K562 (cell line): Measurements from ENCODE around the gene RPL22. TPM values are rescaled to one million over a fixed set of nuclear protein-coding genes. Genes with fewer than 3 reads are reported as not detected.

Experiments used
- ATAC-seq: fragments of 200-7000 bp; cut with Tn5 transposase; 3 replicates; pipeline ENCODE4 v1.9.1; 2020; ENCODE audit warnings: moderate library complexity
- BruUV-seq: library from RNA; stranded (reverse); fragments of 400-500 nt; replicated peaks from 2 replicates; lab custom pipeline; 2021; lab: Mats Ljungman, UMichigan
- CTCF ChIA-PET: fragments of 300-600 bp; formaldehyde crosslinking; extraction: SDS; loops from one replicate; lab custom pipeline; 2021; ENCODE audit warnings: low intra/inter-chr PET ratio; lab: Yijun Ruan, JAX
- POLR2A ChIA-PET: fragments of 300-600, 350-650 bp; sonication (Branson Sonifier 250); formaldehyde crosslinking; extraction: SDS; loops from one replicate; lab custom pipeline; 2021; ENCODE audit warnings: antibody characterized with exemption, inconsistent platforms; lab: Yijun Ruan, JAX
- DNase-seq, 4 experiments: peaks; one replicate each; pipeline versions ENCODE4 v3.0.0 to v3.0.0-alpha.2; 2011 to 2018; ENCODE audit warnings: low spot score in 3 of 4, mixed read lengths in 3 of 4; ENCODE audit errors: extremely low read depth in 1 of 4
- FAIRE-seq: peaks from 2 replicates; lab custom pipeline; 2011; peaks lifted over from hg19 to GRCh38; lab: Jason Lieb, UNC
- H2AFZ ChIP-seq: 2 replicates; pipeline ENCODE4 v1.6.0; 2011; ENCODE audit warnings: low read depth, low read length, control low read depth, inconsistent platforms
- H3K27ac ChIP-seq: fragments of 200-600 bp; 3 replicates; pipeline ENCODE4 v1.8.0; 2011; ENCODE audit warnings: low read depth, mild to moderate bottlenecking, control low read depth, inconsistent platforms, low read length, moderate library complexity, mixed read lengths; ENCODE audit errors: extremely low read depth
- H3K27me3 ChIP-seq, 2 experiments: fragments of 300-600 bp in 1 of 2; 2 replicates in 1 of 2; 3 replicates in 1 of 2; pipeline versions ENCODE4 v1.6.0 to v1.8.0; 2011; ENCODE audit warnings: inconsistent platforms in 2 of 2, low read length in 2 of 2, mild to moderate bottlenecking in 1 of 2, mixed read lengths in 1 of 2, moderate library complexity in 1 of 2; ENCODE audit not compliant: control insufficient read depth in 2 of 2, insufficient read depth in 2 of 2
- H3K36me3 ChIP-seq: fragments of 300-600 bp; 3 replicates; pipeline ENCODE4 v1.8.0; 2011; ENCODE audit warnings: mild to moderate bottlenecking, low read length, inconsistent platforms; ENCODE audit not compliant: control insufficient read depth, insufficient read depth
- H3K4me1 ChIP-seq, 2 experiments: fragments of 200-600 bp in 1 of 2; replicated peaks in 1 of 2; 2 replicates in 1 of 2; 3 replicates in 1 of 2; pipeline versions ENCODE4 v1.5.1 to v1.8.0; 2011; ENCODE audit warnings: inconsistent platforms in 2 of 2, low read length in 2 of 2, mild to moderate bottlenecking in 1 of 2, mixed read lengths in 1 of 2, moderate library complexity in 1 of 2; ENCODE audit not compliant: control insufficient read depth in 2 of 2, insufficient read depth in 2 of 2
- H3K4me2 ChIP-seq: 2 replicates; pipeline ENCODE4 v1.6.1; 2011; ENCODE audit warnings: low read length, control low read depth, inconsistent platforms, mixed read lengths; ENCODE audit not compliant: insufficient read depth
- H3K4me3 ChIP-seq: fragments of 200-600 bp; sonication (generic), shearing (Covaris generic); 2 replicates; pipeline ENCODE4 v1.5.1; 2016; ENCODE audit warnings: control low read depth, inconsistent platforms
- H3K79me2 ChIP-seq: fragments of 200-600 bp; 3 replicates; pipeline ENCODE4 v1.8.0; 2011; ENCODE audit warnings: low read length, inconsistent platforms; ENCODE audit not compliant: control insufficient read depth, insufficient read depth
- H3K9ac ChIP-seq, 2 experiments: 2 replicates each; pipeline versions ENCODE4 v1.6.0 to v1.6.1; 2011; ENCODE audit warnings: low read depth in 2 of 2, low read length in 2 of 2, control low read depth in 1 of 2, inconsistent platforms in 1 of 2, mild to moderate bottlenecking in 1 of 2, mixed read lengths in 1 of 2; ENCODE audit not compliant: insufficient read depth in 1 of 2
- H3K9me1 ChIP-seq: one replicate; pipeline ENCODE4 v1.6.0; 2011; ENCODE audit warnings: inconsistent platforms, mild to moderate bottlenecking, low read length, moderate library complexity; ENCODE audit not compliant: control insufficient read depth, insufficient read depth
- H3K9me3 ChIP-seq: replicated peaks from 2 replicates; pipeline ENCODE4 v1.5.1; 2011; ENCODE audit warnings: low read depth, low read length, inconsistent platforms; ENCODE audit not compliant: control insufficient read depth, insufficient read depth
- H4K20me1 ChIP-seq: replicated peaks from 2 replicates; pipeline ENCODE4 v1.6.1; 2011; ENCODE audit warnings: low read length, inconsistent platforms, mixed read lengths; ENCODE audit not compliant: control insufficient read depth, insufficient read depth
- ARID1B ChIP-seq: fragments of 450-650 bp; IDR thresholded peaks from 2 replicates; pipeline ENCODE4 v1.6.1; 2016; ENCODE audit warnings: antibody characterized with exemption, mild to moderate bottlenecking, inconsistent platforms
- ATF2 ChIP-seq: sonication (generic); formaldehyde crosslinking; IDR thresholded peaks from 2 replicates; pipeline ENCODE4 v1.8.1; 2022; ENCODE audit warnings: missing genetic modification reagents
- CHD1 ChIP-seq: fragments of 200-600 bp; sonication (generic); IDR thresholded peaks from one replicate; pipeline ENCODE4 v1.6.1; 2012; ENCODE audit warnings: mild to moderate bottlenecking, moderate library complexity, low read length, inconsistent platforms
- GATAD2A ChIP-seq: fragments of 450-650 bp; IDR thresholded peaks from 2 replicates; pipeline ENCODE4 v1.6.1; 2017
- NONO ChIP-seq, 2 experiments: fragments of 200-400 bp in 1 of 2; fragments of 450-650 bp in 1 of 2; formaldehyde crosslinking in 1 of 2; IDR thresholded peaks; 2 replicates each; pipeline ENCODE4 v1.6.1; 2017; ENCODE audit warnings: low read depth in 2 of 2, mild to moderate bottlenecking in 2 of 2, moderate library complexity in 2 of 2, low read length in 1 of 2
- NR3C1 ChIP-seq: sonication (generic); formaldehyde crosslinking; IDR thresholded peaks from 2 replicates; pipeline ENCODE4 v1.8.1; 2022; ENCODE audit warnings: missing genetic modification reagents
- NRF1 ChIP-seq, 2 experiments: fragments of 450-650 bp; IDR thresholded peaks in 1 of 2; conservative IDR thresholded peaks in 1 of 2; 2 replicates each; pipeline ENCODE4 v1.6.1; 2014; ENCODE audit warnings: mild to moderate bottlenecking in 2 of 2
- PATZ1 ChIP-seq: fragments of 250-450 bp; sonication (Bioruptor Pico); IDR thresholded peaks from 2 replicates; pipeline ENCODE4 v1.5.0; 2020; ENCODE audit warnings: mild to moderate bottlenecking, borderline replicate concordance
- PHF20 ChIP-seq: fragments of 450-650 bp; IDR thresholded peaks from 2 replicates; pipeline ENCODE4 v1.6.1; 2018; ENCODE audit not compliant: partially characterized antibody
- POLR3A ChIP-seq: IDR thresholded peaks from 2 replicates; pipeline ENCODE4 v1.6.1; 2011; ENCODE audit warnings: borderline replicate concordance, mild to moderate bottlenecking, moderate library complexity; ENCODE audit not compliant: insufficient read length, insufficient read depth; ENCODE audit errors: extremely low read depth
- POU5F1 ChIP-seq: fragments of 150-350 bp; IDR thresholded peaks from 2 replicates; pipeline ENCODE4 v1.6.1; 2014; ENCODE audit warnings: borderline replicate concordance, low read length, low read depth, mild to moderate bottlenecking; ENCODE audit not compliant: partially characterized antibody
- RBFOX2 ChIP-seq: fragments of 200-400 bp; formaldehyde crosslinking; IDR thresholded peaks from 2 replicates; pipeline ENCODE4 v1.6.1; 2017; ENCODE audit warnings: low read depth, mild to moderate bottlenecking, low read length, moderate library complexity
- RFX7 ChIP-seq: fragments of 250-450 bp; sonication (Bioruptor Pico); IDR thresholded peaks from 2 replicates; pipeline ENCODE4 v1.5.1; 2021; ENCODE audit warnings: mild to moderate bottlenecking
- SMAD2 ChIP-seq: fragments of 150-350 bp; IDR thresholded peaks from 2 replicates; pipeline ENCODE4 v1.6.1; 2014; ENCODE audit warnings: low read depth, mild to moderate bottlenecking, low read length
- TBP ChIP-seq: optimal IDR thresholded peaks from 2 replicates; pipeline ENCODE3; 2011; ENCODE audit warnings: low read depth, low read length, improper control_type of control experiment
- ZFPM2 ChIP-seq: fragments of 250-450 bp; sonication (Bioruptor Pico); IDR thresholded peaks from 2 replicates; pipeline ENCODE4 v1.5.1; 2022; ENCODE audit warnings: mild to moderate bottlenecking
- ZNF232 ChIP-seq: sonication (generic); formaldehyde crosslinking; IDR thresholded peaks from 2 replicates; pipeline ENCODE4 v1.8.0; 2022; ENCODE audit warnings: mild to moderate bottlenecking, missing genetic modification reagents
- WGBS: fragments of 100-300 bp; shearing (Covaris generic); methylation state at CpG from one replicate; pipeline ENCODE4 v1.1.6; 2016; ENCODE audit warnings: low coverage, mixed read lengths; ENCODE audit not compliant: insufficient coverage; ENCODE audit errors: missing lambda C conversion rate; 5-methylcytosine and 5-hydroxymethylcytosine counted together
- in situ Hi-C: fragments of 300-500 bp; cut with MboI; formaldehyde crosslinking; loops from 4 replicates; pipeline ENCODE4 v1.15.0; 2018; ENCODE audit warnings: inconsistent platforms, mixed read lengths
- intact Hi-C: fragments of 100-400 bp; cut with micrococcal nuclease; formaldehyde crosslinking; loops from 2 replicates; pipeline ENCODE4 v1.14.2; 2022
- polyA plus RNA-seq, 8 experiments: library from polyadenylated mRNA; depleted of rRNA in 4 of 8; stranded (reverse) in 5 of 8; unstranded in 3 of 8; fragments of >200 nt; fragmentation: Nextera tagmentation in 2 of 8; fragmentation: Illumina TruSeq in 1 of 8; extraction: Ambion mirVana in 2 of 8; extraction: Trizol in 1 of 8; gene quantifications; 2 replicates each; pipeline versions ENCODE4 v1.2.1 to v1.2.3, GENCODE V29; 2011 to 2014; ENCODE audit warnings: inconsistent platforms in 1 of 8, missing spikeins in 1 of 8
- total RNA-seq, 7 experiments: library from RNA; depleted of rRNA in 6 of 7; stranded (reverse); fragments of >200 nt in 6 of 7; fragmentation: Illumina TruSeq in 2 of 7; extraction: Trizol in 2 of 7; gene quantifications; 2 replicates each; pipeline versions ENCODE4 v1.2.1 to v1.2.3, GENCODE V29; 2011 to 2021; ENCODE audit warnings: low replicate concordance in 1 of 7

RPL22 gene
- total and polyA plus RNA-seq, 9 of the 15 experiments (the other 6 are each of a cell fraction or from before 2014, with no cell fraction given), result 467 to 1,165 (median 607) TPM

GRCh38 chr1:6198646-6199297, 623 bp downstream of the RPL22 start (continued):
- TF ChIP-seq NR3C1, result 0 out of 2 replicates have a peak, but pooled peaks have one; percentile 33
- TF ChIP-seq ARID1B, result 0 out of 2 replicates have a peak, but pooled peaks have one; percentile 15
- TF ChIP-seq TBP, result peak; percentile 29
- no peak for TF ChIP-seq GATAD2A
- TF ChIP-seq ZNF232, result peak; percentile 65; the same call in 1 of the 2 replicates
- TF ChIP-seq RFX7, result no peak
- TF ChIP-seq, all 486 proteins: peak for 19

DNA sequence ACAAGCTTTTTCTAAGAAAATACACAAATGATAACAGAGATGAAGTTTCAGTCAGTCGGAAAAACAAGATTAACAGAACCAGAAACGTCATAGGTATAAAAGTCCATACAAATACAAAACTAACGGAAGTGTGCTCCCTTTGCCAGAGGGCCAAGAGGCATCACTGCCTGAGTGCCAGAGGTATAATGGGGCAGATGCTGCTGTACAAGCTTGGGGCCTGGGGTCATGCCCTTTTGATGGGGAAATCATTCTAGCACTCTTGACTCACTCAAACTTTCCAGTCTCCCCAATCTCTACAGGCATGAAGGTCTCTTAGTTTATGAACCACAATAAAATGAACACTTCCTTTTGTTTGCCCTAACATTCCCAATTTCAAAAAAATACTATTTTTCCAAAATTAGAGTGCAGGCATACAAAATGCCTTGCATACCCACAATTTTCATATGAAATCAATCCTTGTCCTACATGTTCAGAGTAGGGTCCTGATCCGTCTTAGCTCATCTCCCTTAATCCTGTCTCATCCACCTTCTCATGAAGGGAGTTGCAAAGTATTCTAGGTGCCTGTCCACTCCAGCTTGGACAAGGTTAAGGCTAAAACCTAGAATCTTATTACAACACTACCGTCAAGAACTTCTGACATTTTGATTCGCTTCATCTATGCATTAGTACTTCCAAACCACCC, 1.5 kb downstream of the RPL22 start:
- H4K20me1 ChIP-seq, result peaks cover 5% of the 10 kb centered on the region; the same call in 1 of the 2 replicates
- FAIRE-seq (no peak), ATAC-seq (no peak), DNase-seq (no peak)
- H3K27me3 ChIP-seq, result no peaks in the 10 kb centered on the region
- peaks cover 63% of the 10 kb centered on the region for H3K36me3 ChIP-seq
- H3K79me2 ChIP-seq, result peaks cover 75% of the 10 kb centered on the region
- peak overlapping the region; percentile 99 for H3K4me3 ChIP-seq
- no peak overlapping the region for H2AFZ ChIP-seq
- peak overlapping the region; percentile 96 for H3K27ac ChIP-seq
- 10% methylated on average over 6 of the region's 6 CpGs for WGBS
- H3K9me3 ChIP-seq, result no peaks in the 10 kb centered on the region
- peaks cover 14% of the 10 kb centered on the region in 2 experiments; a peak in 4 of 5 replicates for H3K4me1 ChIP-seq
- peak overlapping the region; percentile 90 for H3K4me2 ChIP-seq
- no TSS peak for BruUV-seq
- in situ Hi-C loops (no loop called here), intact Hi-C loops (loop anchor here (2.0 kb wide), 1 partner anchor 37 kb away; the partner anchor contains the start of gene ICMT)
- no peaks in the 10 kb centered on the region for H3K9me1 ChIP-seq
- CTCF ChIA-PET, result interaction anchor here (0.8 kb wide), 1 partner anchor 62 kb away, joined by 3 read pairs; no protein-coding TSS in a partner anchor
- H3K9ac ChIP-seq, result peak overlapping the region; percentile 52 to 99; a peak in 3 of 4 replicates
- POLR2A ChIA-PET, result interaction anchor here (0.6 to 1.9 kb wide), 7 partner anchors 8 to 918 kb away, joined by 3 to 7 read pairs (median 5); no protein-coding TSS in a partner anchor
- TF ChIP-seq PATZ1 (CRISPR knock-in tag), result no peak
- 0 out of 4 replicates have a peak, but pooled peaks of 1 of the 2 experiments have one; percentile 13 for TF ChIP-seq NONO (IDR thresholded peaks at IDR 0.05; ENCODE audit: low read depth in 2 of 2, low read length in 1 of 2)
- no peak for TF ChIP-seq PHF20
- TF ChIP-seq ZFPM2 (CRISPR knock-in tag), result no peak
- no peak for TF ChIP-seq ATF2 (CRISPR knock-in tag)
- peak; percentile 80 for TF ChIP-seq CHD1
- TF ChIP-seq RBFOX2, result peak; percentile 52
- TF ChIP-seq POLR3A, result no peak
- no peak for TF ChIP-seq POU5F1
- no peak for TF ChIP-seq SMAD2
- no peak for TF ChIP-seq NRF1 (conservative IDR thresholded peaks at IDR 0.05 in 1 of 2, IDR thresholded peaks at IDR 0.05 in 1 of 2)
